RCC 7860 (cell line): Measurements from ENCODE around the gene MUS81.
A peak's percentile ranks its signal among the peaks of the same experiment; 100 is the strongest.

Experiments
- DNase-seq: peaks from one replicate; pipeline ENCODE4 v3.0.0-alpha.2; 2015; ENCODE audit warnings: low spot score
- FAIRE-seq: peaks from 2 replicates; lab custom pipeline; 2012; peaks lifted over from hg19 to GRCh38; lab: Jason Lieb, UNC

The MUS81 gene

GRCh38 chr11:65911682-65912568 lies 51.7 kb downstream of the MUS81 start:
- DNase-seq (peak; percentile 91), FAIRE-seq (peak; percentile 76)

DNA sequence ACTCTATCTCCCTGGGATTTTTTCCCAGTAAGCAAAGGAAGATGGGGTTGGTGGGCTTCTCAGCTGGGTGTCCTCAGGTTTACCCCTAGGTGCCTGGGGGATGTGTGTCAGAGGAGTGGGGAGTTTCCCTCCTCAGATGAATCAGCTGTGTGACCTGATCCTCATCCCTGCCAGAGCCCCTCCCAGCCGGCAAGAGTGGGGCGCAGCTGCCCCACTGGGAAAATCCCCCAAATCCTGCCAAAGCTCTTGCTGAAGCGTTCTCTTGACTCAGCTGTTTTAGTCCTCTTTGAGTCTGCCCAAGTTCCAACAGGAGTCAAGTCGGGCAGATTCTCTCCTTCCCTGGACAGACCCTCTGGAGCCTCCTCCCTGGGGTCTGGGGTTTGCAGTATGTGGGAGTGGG lies 52.6 kb downstream of the MUS81 start:
- no peak for FAIRE-seq

GRCh38 chr11:65915101-65915820 lies 55.0 kb downstream of the MUS81 start:
- no peak for DNase-seq
- FAIRE-seq = no peak

More for the DNA sequence above, 52.6 kb downstream of the MUS81 start:
- peak; percentile 79 for DNase-seq

DNA sequence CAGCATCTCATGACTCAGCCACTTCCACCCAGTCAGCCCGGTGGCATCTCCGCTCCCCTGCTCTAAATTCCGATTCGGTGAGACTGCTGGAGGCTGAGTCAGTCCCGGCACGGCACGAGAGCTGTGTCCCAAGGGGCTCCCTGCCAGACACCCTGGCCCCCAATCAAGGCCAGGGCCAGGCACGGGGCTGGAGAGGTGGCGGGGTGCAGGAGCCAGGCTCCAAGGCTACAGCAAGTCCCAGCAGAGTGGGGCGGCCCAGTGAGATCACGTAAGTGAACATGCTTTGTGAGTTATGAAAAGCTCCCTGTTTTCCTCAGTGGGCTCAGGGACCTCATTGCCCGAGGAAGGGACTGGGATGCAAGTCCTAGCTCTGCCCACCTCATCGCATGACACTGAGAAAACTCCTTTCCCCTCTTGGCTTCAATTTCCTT lies 55.6 kb downstream of the MUS81 start:
- FAIRE-seq (peak; percentile 83), DNase-seq (peak; percentile 95)
